Thyroid gland (tissue), 4 donors: ENCODE results near the gene PLG. TPM values are rescaled to one million over a fixed set of nuclear protein-coding genes. Genes with fewer than 3 reads are reported as not detected.
"Not testable (repeated sequence)": the region's sequence is repeated elsewhere in the genome, so short reads cannot be mapped to it uniquely, and the experiment has no call there.

Experiments
- DNase-seq, 2 donors: peaks; one replicate each; pipeline ENCODE4 v3.0.0-alpha.2; 2019
- H3K27ac ChIP-seq, 3 donors: fragments of 200-600 bp; sonication (generic); 1 replicate in 2 of 3; 2 replicates in 1 of 3; pipeline ENCODE4 v1.5.1; 2016 to 2019; ENCODE audit warnings: mild to moderate bottlenecking in 1 of 3, moderate library complexity in 1 of 3
- H3K27me3 ChIP-seq: fragments of 200-600 bp; sonication (generic); one replicate; pipeline ENCODE4 v1.5.1; 2019
- H3K36me3 ChIP-seq, 2 donors: fragments of 200-600 bp; sonication (generic); one replicate each; pipeline ENCODE4 v1.5.1; 2016 to 2019
- H3K4me1 ChIP-seq, 2 donors: fragments of 200-600 bp; sonication (generic); one replicate each; pipeline ENCODE4 v1.5.1; 2017 to 2019
- H3K4me3 ChIP-seq, 3 donors: fragments of 200-600 bp; sonication (generic); replicated peaks in 1 of 3; 1 replicate in 2 of 3; 2 replicates in 1 of 3; pipeline ENCODE4 v1.5.1; 2016; ENCODE audit warnings: mild to moderate bottlenecking in 1 of 3
- H3K9me3 ChIP-seq: fragments of 200-600 bp; sonication (generic); one replicate; pipeline ENCODE4 v1.5.1; 2017
- POLR2A ChIP-seq, 2 donors: fragments of 450-650 bp; IDR thresholded peaks; one replicate each; pipeline ENCODE4 v1.6.1; 2017; ENCODE audit warnings: antibody characterized with exemption in 2 of 2, mild to moderate bottlenecking in 2 of 2, moderate library complexity in 1 of 2
- WGBS, 2 donors: methylation state at CpG; one replicate each; pipeline ENCODE4 v1.1.5; 2017; 5-methylcytosine and 5-hydroxymethylcytosine counted together
- intact Hi-C: fragments of 100-400 bp; cut with DNase I; formaldehyde crosslinking; loops from one replicate; pipeline ENCODE4 v1.15.1; 2023
- total RNA-seq, 4 donors: library from RNA; depleted of rRNA; stranded (reverse); fragments of >200 nt; gene quantifications; one replicate each; pipeline ENCODE4 v1.2.3, GENCODE V29; 2016
- TF ChIP-seq, protein P1 (sequence below), 6 experiments: fragments of 200-600 bp in 3 of 6; fragments of 450-650 bp in 3 of 6; sonication (generic) in 3 of 6; IDR thresholded peaks; one replicate each; pipeline ENCODE4 v1.5.1; 2016 to 2019; ENCODE audit warnings: antibody characterized with exemption in 6 of 6, mild to moderate bottlenecking in 2 of 6, inconsistent platforms in 1 of 6, moderate library complexity in 1 of 6

PLG gene
- not detected for total RNA-seq

DNA sequence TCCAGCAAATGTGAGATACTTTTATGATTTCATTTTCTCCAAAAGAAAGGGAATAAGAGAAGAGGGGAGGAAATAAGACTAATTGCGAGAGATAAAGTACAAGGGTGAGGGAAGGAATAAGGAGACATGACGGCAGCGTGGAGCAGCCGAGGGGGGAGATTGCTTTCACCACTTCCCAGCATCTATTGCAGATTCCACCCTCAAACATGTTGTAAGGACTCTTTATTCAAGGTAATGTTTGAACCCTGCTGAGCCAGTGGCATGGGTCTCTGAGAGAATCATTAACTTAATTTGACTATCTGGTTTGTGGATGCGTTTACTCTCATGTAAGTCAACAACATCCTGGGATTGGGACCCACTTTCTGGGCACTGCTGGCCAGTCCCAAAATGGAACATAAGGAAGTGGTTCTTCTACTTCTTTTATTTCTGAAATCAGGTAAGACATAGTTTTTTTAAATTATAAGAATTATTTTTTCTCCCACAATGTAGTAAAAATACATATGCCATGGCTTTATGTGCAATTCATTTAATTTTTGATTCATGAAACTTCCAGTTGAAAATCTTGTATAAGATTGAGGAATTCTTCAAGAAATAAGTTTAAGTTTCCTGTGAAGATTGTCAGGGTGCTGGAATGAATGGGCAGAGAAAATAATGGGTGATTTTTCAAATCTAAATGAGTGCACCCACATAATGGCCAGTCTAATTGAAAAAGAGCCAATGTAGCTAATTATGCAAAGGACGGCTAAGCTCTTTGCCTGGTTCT is at the start of gene PLG:
PLG (plus strand) TSS at position 327 of the 763 bp plus-strand sequence; CDS start at position 388, 61 bp downstream.
- H3K4me1 ChIP-seq, H3K27me3 ChIP-seq, H3K36me3 ChIP-seq, DNase-seq, intact Hi-C loops, H3K9me3 ChIP-seq, H3K27ac ChIP-seq, H3K4me3 ChIP-seq: not testable (repeated sequence)
- WGBS, 2 donors = 91 to 95% methylated on average over 6 of the region's 6 CpGs

DNA sequence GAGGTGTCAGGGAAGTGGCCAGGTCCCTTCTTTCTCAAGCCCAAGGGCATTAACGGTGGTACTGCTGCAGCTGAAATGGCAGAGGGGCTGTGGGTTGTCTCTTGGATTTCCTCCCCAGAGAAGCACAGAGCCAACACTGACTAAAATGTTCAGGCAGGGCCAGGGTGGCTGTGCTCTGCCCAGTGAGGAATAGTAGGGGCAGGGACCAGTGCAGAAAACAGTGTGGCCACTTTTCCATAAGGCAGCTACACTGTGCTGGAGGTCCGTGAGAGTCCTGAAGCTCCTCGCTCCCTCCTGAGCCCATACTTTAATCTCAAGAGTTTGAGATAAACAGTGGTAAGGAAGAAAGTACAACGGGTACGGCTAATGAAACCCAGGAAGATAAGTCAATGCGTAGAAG is 42.5 kb upstream of the PLG start:
- no peak for TF ChIP-seq POLR2A (IDR thresholded peaks at IDR 0.05)
- TF ChIP-seq, protein P1, sequence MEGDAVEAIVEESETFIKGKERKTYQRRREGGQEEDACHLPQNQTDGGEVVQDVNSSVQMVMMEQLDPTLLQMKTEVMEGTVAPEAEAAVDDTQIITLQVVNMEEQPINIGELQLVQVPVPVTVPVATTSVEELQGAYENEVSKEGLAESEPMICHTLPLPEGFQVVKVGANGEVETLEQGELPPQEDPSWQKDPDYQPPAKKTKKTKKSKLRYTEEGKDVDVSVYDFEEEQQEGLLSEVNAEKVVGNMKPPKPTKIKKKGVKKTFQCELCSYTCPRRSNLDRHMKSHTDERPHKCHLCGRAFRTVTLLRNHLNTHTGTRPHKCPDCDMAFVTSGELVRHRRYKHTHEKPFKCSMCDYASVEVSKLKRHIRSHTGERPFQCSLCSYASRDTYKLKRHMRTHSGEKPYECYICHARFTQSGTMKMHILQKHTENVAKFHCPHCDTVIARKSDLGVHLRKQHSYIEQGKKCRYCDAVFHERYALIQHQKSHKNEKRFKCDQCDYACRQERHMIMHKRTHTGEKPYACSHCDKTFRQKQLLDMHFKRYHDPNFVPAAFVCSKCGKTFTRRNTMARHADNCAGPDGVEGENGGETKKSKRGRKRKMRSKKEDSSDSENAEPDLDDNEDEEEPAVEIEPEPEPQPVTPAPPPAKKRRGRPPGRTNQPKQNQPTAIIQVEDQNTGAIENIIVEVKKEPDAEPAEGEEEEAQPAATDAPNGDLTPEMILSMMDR (IDR thresholded peaks at IDR 0.05) = no peak
- Histone ChIP-seq H3K36me3 (no peaks in the 10 kb centered on the region), H3K4me3 (no peak overlapping the region), H3K4me1 (no peaks in the 10 kb centered on the region), H3K9me3 (no peaks in the 10 kb centered on the region), H3K27me3 (no peaks in the 10 kb centered on the region), H3K27ac (no peak overlapping the region)
- 81 to 94% methylated on average over 6 of the region's 6 CpGs for WGBS, 2 donors
- intact Hi-C loops = no loop called here
- DNase-seq = no peak

GRCh38 chr6:160661216-160661615 is 40.8 kb upstream of the PLG start:
- intact Hi-C loops = no loop called here
- Histone ChIP-seq H3K4me1 (no peaks in the 10 kb centered on the region), H3K4me3 (no peak overlapping the region), H3K27ac (no peak overlapping the region), H3K27me3 (no peaks in the 10 kb centered on the region), H3K9me3 (no peaks in the 10 kb centered on the region), H3K36me3 (no peaks in the 10 kb centered on the region)
- WGBS, 2 donors = 74 to 81% methylated on average over 3 of the region's 3 CpGs
- no peak for DNase-seq
- no peak for TF ChIP-seq POLR2A (IDR thresholded peaks at IDR 0.05)
- TF ChIP-seq, protein P1 (IDR thresholded peaks at IDR 0.05) = no peak

GRCh38 chr6:160662429-160662828 is 39.6 kb upstream of the PLG start:
- whole genome bisulfite sequencing, 2 donors = 24 to 35% methylated on average over 3 of the region's 3 CpGs
- H3K27me3 ChIP-seq = no peaks in the 10 kb centered on the region
- H3K27ac ChIP-seq = no peak overlapping the region
- DNase-seq = no peak
- intact Hi-C loops = no loop called here
- H3K4me3 ChIP-seq = no peak overlapping the region
- H3K36me3 ChIP-seq = no peaks in the 10 kb centered on the region
- H3K9me3 ChIP-seq = no peaks in the 10 kb centered on the region
- TF ChIP-seq, protein P1 (IDR thresholded peaks at IDR 0.05) = no peak
- no peak for TF ChIP-seq POLR2A (IDR thresholded peaks at IDR 0.05)
- no peaks in the 10 kb centered on the region for H3K4me1 ChIP-seq

GRCh38 chr6:160662842-160663241 is 39.2 kb upstream of the PLG start:
- intact Hi-C loops = no loop called here
- Histone ChIP-seq H3K4me3 (no peak overlapping the region), H3K27ac (no peak overlapping the region), H3K4me1 (no peaks in the 10 kb centered on the region), H3K9me3 (no peaks in the 10 kb centered on the region), H3K27me3 (no peaks in the 10 kb centered on the region), H3K36me3 (no peaks in the 10 kb centered on the region)
- WGBS, 2 donors = 45 to 47% methylated on average over 2 of the region's 2 CpGs
- TF ChIP-seq, protein P1 (IDR thresholded peaks at IDR 0.05) = no peak
- TF ChIP-seq POLR2A (IDR thresholded peaks at IDR 0.05) = no peak
- no peak for DNase-seq

- H3K4me3 ChIP-seq, H3K4me1 ChIP-seq, intact Hi-C loops, H3K36me3 ChIP-seq, H3K9me3 ChIP-seq, H3K27me3 ChIP-seq, DNase-seq, H3K27ac ChIP-seq: not testable (repeated sequence)
- 95% methylated on average over 1 of the region's 1 CpG for WGBS, 2 donors
These were observed 37.8 kb upstream of the PLG start, which contains the start of gene LPA for GRCh38 chr6:160664198-160664597. LPA (minus strand) TSS chr6:160664275; CDS start chr6:160664214, 61 bp downstream.
